Activated CD4-positive, alpha-beta T cell treated with anti-CD3 and anti-CD28 coated beads, Interleukin-2, amount 50 U/mL, for 48 hours (primary cell): ENCODE results near the gene MRPS27.
A peak's percentile ranks its signal among the peaks of the same experiment; 100 is the strongest.

Source experiments
- DNase-seq, 2 experiments: peaks; one replicate each; pipeline ENCODE4 v3.0.0-alpha.2; 2020

Gene MRPS27

DNA sequence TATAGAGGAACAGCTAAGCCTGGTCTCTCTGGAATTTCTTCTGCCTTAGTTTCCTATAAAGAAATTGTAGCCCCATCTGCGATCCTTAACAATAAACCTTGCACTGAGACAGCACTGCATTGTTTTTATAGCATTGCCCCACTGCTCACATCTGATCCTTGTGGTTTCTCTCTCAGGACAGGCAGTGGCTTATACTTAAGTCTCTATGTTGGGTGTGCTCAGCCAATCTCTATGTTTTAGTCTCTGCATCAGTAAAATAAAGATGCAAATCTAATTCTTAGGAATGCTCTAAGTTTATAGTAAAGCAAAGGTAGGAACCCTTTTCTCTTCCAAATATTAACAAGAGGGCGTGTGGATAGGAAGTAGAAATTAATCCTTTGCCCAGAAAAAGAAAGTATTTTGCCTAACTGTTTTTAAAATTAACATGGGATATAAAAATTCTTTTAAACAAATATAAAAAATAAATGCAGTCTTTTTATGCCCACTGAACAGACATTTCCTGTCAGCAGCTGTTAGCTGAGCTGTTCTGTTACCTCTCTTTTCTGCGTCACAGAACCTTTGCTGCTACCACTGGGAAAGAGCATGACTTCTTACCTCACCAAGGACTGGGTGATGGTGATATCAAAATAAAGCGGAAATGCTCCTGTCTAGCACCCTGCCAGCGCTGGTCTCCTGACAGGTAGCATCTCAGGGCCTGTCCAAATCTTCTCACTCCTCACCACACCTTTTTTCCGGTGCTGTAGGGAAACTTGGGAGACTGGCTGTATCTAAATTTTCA lies 29.5 kb downstream of the MRPS27 start:
- no peak for DNase-seq

DNA sequence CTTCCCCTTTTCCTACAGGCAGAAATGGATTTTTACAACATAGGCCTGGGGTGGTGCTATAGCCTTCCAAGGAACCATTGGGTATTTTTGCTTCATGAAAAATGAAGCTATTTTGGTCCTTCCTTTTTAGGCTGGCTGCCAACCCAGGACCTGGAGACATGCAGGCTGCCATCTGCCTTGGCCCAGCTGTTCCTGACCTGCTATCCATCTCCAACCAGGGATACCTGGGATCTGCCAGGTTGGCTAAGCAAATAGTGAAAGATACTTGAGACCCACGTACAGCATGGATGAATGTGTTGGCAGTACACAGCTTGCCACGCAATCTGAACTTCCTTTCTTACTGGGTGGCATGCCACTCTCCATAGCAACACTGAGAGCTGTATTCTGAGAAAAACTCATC lies 31.1 kb downstream of the MRPS27 start:
- no peak for DNase-seq

DNA sequence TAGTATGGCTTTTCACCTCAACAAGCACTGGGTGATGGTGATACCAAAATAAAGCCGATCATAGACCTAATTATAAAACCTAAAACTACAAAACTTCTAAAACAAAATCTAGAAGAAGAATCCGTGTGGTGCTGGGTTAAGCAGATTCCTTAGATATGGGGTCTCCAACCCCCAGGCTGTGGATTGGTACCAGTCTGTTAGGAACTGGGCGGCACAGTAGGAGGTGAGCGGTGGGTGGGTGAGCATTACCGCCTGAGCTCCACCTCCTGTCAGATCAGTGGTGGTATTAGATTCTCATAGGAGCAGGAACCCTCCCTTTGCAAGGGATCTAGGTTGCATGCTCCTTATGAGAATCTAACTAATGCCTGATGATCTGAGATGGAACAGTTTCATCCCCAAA lies 33.2 kb downstream of the MRPS27 start:
- no peak for DNase-seq

DNA sequence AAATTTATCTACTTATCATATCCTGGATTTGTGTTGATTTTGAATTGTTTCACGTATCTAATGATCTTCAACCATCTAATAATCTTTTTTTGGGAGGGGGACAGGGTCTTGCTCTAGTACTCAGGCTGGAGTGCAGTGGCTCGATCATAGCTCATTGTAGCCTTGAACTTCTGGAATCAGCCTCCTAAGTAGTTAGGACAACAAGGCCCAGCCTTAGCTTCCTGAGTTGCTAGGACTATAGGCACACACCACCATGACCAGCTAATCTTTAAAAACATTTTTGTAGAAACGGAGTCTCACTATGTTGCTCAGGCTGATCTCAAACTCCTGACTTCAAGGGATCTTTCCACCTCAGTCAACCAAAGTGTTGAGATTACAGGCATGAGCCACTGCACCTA lies 34.6 kb downstream of the MRPS27 start:
- no peak for DNase-seq

DNA sequence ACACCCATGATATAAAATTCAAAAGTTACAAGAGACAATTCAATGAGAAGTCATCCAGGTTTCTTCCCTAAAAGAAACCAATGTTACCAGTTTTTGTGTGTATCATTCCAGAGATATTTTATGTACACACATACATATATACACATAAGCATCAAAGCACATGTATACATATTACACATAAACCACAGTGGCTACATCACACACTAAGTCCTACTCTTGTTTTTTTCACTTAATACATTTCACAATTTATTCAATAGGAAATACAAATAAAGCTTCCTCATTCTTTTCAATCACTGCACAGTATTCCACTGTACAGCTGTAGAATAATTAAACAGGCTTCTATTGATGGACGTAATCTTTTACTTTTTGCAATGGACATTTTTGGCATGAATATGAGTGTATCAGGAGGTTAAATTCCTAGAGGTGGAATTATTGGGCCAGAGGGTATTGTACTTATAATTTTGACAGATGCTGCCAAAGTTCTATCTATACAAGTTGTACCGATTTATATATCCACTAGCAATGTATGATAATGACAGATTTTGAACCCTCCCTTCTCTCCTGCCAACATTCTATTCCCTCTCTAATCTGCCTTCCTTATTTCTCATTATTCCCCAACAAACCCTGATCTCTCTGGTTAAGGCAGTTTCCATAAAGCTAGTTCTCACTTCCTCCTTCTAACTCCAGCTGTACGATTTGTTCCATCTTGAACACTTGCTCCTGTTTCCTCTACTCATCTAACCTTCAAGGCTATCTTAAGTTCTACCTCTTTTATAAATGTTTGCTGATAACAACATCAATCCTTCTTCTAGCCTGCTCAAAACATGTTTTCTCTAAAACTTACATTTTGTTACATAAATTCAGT lies 35.2 kb downstream of the MRPS27 start:
- no peak for DNase-seq

DNA sequence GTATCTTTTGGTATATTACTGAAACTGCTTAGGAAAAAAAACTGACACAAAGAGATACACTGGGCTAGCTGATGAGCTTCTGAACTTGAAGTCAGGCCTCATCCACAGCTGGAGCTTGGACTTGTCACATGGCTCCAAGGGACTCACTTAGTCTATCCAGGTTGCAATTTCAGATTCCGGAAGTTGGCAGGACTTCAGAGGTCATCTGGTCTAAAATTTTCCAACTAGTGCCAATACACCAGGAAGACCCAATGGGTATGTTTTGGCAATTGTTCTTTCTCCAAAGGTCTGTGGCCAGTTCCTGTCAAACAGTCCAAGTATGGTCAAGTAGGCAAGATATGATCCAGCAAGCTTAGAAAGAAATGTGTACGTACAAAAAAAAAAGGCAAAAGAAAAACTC lies 36.7 kb downstream of the MRPS27 start:
- no peak for DNase-seq

DNA sequence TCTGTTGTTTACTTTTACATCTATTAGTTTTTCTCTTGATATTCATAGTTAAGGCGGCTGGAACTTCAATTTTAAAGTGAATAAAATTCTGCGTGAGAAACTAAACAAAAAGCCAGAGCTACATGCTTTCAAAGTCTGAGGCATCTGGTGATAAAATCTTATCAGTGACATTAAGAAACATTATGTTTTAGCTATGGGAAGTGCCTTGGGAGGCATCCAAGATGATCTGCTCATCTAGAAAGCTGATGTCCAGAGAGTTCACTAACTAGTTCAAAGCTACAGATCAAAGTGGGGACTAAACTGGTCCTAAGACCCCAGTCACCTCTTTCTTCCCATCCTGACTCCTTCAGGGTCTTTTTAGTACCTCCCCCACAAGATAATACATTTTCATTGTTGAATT lies 37.2 kb downstream of the MRPS27 start:
- no peak for DNase-seq

DNA sequence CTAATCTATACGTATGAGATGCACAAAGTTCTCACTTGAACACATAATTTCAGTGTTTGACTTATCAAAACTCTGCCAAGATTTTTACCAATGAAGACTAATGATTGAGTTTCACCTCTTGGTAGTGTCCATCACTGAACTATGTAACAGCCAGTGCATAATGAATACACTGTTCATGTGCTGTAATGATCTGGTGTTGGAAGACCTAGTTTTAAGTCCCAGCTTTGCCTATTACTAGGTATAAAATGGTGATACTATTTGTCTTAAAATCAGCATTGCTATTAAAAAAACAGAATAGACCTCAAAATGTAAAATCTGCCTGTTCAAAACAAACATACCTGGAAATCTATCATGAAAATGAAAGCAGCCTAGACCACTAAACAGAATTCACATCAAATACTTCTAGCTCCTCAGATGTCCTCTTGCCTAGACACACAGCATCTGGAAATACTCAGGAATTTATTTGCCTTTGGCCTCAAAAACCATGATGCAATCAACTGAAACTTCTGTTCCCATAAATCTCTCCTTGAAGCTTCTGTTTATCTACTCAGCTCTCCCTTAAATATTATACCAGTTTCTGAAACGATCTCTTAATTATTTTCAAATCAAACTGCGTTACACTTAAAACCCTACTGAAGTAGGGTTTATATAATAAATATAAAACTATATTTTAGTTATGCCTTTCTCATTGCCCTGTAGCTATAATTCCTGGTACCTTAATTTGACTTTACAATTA lies 38.1 kb downstream of the MRPS27 start:
- no peak for DNase-seq

DNA sequence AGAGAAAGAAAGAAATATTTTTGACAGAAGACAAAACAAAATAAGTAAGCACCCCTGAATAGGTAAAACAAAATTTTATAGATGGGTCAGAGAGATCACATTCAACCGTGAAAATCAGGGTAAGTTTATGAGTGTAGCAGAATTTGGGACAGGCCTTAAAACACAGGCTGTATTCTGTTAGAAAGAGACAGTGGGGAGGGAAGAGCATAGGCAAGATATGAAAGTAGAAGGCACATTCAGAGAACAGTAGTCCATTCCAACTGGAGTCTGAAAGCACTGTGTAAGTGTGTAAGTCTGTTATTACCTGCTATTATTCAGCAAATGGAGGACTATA lies 38.6 kb downstream of the MRPS27 start:
- DNase-seq, result no peak

DNA sequence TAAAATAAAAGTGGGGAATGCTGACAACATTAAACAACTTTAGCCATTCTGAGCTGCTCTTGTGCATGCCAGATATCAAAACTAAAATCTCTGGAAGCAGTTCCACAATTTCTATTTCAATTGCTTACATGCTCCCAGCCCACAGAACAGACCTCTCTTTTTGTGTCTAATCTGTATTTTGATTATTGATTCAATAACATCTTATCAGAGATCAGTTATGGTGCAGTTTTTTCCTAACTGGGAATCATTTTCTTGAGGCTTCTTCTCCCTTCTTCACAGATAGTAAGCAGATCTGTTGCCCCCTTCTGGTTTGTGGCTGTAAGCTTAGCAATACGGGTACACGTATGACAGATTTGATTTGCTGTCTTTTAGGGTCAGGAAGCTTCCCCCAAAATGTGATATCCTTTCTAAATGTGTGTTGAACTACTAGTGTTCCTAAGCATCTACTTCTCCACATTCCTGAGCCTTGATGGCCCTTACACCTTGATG lies 39.4 kb downstream of the MRPS27 start:
- no peak for DNase-seq

DNA sequence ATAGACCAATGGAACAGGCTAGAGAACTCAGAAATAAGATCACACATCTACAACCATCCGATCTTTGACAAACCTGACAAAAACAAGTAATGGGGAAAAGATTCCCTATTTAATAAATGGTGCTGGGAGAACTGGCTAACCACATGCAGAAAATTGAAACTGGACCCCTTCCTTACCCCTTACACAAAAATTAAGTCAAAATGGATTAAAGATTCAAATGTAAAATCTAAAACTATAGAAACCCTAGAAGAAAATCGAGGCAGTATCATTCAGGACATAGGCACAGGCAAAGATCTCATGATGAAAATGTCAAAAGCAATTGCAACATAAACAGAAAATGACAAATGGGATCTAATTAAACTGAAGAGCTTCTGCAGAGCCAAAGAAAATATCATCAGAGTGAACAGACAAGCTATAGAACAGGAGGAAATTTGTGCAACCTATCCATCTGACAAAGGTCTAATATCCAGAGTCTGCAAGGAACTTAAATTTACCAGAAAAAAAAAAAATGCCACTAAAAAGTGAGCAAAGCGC lies 43.8 kb downstream of the MRPS27 start:
- DNase-seq, result no peak

DNA sequence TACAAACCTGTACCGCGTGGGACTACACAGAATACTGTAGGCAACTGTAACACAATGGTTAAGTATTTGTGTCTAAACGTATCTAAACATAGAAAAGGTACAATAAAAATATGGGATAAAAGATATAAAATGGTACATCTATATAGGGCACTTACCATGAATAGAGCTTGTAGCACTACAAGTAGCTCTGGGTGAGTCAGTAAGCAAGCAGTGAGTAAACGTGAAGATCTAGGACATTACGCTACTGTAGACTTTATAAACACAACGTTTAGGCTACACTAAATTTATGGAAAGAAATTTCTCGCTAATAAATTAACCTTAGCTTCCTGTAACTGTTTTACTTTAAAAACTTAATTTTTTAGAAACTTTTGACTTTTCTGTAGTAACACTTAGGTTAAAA lies 46.5 kb downstream of the MRPS27 start:
- DNase-seq, result no peak

DNA sequence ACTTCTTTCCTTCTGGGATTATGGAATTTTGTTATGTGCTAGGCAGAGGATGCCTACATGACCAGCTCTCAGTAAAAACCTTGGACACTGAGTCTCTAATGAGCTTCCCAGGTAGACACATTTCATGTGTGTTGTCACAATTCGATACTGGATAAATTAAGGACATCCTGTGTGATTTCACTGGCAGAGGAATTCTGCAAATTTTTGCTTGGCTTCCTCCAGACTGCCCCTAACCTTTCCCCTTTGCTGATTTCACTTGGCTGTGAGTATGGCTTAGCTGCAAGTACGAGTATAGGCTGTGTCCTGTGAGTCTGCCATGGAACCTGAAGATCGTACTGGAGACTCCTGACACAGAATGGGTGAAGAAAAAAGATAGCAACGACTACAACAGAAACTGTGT lies 47.6 kb downstream of the MRPS27 start:
- no peak for DNase-seq

DNA sequence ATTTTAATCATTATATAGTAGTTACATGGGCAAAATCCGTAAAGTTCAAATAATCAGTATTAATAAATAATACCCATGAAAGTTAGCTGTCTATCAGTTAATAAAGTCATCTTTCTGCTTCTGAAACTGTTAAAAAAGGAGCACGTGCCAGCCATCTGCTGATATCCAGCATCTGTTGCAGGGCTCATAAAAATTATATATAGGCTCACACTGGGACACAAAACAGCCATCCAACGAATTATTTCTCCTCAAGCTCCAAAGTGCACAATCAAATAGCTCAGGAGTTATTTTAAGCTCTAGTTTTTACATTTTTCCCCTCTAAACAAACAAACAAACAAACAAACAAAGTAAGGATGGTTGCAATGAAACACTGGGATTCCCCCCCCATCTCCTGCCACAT lies 48.3 kb downstream of the MRPS27 start:
- DNase-seq, result no peak

DNA sequence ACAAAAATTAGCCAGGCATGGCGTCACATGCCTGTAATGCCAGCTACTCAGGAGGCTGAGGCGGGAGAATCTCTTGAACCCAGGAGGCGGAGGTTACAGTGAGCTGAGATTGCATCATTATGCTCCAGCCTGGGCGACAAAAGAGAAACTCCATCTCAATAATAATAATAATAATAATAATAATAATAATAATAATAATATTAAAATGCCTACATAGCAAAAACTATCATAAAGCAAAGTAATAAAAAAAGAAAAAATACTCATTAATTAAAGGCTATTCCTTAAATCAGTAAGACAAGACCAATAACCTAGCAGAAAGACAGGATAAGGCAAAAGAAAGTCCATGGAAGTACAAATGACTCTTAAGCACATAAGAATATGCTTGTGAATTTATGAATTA lies 50.0 kb downstream of the MRPS27 start:
- no peak for DNase-seq

DNA sequence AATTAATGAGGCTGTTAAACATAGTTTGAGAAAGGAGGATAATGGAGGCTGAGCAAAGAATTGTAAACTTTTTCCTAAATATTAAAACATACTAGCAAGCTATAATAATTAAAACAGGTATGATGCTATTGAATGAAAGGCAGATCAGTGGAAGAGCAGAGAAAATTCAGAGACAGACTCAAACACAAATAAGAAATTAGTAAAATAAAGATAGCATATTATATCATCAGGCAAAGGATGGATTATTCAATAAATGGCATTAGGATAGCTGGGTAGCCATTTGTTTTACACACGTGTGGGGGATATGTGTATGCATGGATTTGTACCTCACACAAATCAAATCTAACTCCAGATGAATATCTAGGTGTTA lies 50.6 kb downstream of the MRPS27 start:
- no peak for DNase-seq

DNA sequence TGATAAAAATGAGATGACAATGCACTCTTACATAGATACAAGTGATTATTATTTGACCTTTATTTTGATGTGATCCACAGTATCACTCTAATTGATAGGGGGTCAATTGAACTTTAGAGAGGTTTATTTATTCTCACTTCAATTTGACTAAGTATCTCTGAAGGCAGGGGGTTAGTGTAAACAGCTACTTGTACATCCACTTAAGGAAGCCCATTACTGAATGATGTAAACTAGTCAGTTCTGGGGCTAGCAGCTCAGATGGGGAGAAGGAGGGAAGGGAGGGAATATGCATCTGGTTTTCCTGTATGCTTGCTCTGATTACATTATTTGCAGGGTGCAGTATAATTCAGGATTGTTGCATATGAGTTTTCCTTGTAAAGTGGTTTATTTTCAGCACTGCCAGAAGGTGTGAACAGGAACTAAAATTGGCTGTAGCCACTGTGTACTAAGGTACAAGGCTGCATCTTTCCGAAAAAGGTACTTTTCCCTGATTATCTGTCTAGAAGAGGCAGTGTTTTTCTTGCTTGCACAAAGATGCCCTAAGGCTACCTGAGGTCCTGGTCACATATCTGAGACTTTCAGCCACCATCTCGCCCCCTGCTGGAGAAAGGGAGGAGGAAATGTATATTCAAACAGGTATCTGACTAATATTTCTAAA lies 51.2 kb downstream of the MRPS27 start:
- peak; percentile 43 to 54 for DNase-seq

DNA sequence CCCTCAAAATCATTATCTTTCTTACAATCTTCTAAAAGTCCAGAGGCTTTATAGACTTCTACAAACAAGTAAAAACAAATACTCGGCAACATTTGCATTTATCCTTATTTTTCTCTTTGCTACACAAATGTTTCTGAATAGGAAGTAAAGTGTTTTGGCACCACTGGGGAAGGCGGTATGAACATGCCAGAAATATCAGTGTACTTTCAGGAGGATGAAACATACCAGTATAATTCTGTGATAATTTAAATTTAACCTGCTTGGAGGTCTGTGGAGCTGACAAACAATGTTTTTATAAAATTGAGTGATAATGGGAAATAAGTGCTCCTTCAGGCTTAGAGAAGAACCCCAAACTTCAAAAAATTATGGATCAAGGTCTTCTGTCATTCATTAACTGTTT lies 51.8 kb downstream of the MRPS27 start:
- no peak for DNase-seq

DNA sequence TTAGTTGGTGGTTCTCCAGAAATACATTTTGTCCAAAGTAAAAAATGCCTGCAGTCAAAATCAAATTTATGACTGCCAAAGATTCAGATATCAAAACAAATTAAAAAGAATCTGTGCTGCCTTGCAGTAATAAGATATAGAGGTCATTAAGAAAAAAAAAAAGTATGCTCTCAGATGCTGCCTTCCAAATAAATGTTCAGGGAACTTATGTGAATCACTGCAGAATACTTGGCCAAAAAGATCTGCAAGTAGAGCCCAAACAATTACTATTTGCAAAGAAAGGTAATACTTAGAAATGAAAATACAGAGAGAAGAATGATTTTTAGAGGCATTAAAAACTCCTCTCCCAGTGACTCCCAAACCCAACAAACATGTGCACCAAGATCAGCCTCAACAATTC lies 52.4 kb downstream of the MRPS27 start:
- DNase-seq, result no peak

DNA sequence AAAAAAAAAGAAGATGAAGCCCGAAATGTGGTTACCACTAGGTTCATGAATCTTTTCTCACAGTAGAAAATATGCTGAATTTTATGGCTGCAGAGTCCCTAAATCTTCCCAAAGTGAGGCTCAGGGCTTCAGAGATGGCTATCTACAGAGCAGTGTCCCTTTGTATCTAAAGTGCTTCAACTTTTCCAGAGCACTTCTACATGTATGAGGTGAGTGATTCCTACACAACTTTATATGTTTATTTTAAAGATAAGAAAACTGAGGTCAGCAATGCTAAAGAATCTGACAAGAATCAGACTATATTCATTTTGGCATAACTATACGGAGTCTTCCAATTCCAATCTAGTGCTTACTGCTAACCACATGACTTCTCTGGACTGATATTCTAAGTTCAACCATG lies 53.2 kb downstream of the MRPS27 start:
- DNase-seq, result no peak

DNA sequence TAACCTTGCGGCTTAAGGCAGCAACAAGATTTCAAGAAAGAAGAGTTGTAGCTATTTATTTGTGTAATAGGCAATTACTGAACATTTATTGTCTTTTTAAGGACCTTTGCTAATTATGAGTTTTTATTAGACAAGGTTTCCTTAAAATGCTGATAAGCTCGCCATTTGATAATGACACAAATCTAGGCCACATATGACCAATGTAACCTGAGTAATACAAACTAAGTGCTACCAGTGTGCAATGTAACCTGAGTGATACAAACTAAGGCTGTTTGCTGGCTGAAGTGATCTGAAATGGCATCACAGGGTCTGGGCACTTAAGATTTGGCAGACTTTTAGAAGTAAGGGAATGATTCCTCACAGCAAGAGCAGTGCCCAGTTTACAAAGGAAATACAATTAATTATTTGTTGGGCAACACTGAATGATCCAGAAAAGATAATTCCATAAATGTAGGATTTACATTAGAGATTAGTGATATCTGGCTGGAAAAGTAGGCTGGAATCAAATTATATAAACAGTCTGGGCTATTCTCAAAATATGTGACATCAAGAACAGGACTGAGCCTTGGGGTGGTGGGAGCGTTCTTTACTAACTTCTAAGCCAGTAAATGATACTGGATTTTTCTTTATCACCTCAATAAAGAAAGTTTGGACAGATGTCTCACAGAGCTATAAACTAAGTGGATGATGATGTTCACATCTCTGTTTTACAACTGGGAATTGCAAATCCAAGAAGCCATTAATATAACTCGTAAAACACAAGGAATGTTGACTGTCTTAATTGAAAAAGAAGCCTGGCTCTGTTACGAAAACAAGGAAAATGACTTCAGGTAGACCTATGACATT lies 54.8 kb downstream of the MRPS27 start:
- no peak for DNase-seq

DNA sequence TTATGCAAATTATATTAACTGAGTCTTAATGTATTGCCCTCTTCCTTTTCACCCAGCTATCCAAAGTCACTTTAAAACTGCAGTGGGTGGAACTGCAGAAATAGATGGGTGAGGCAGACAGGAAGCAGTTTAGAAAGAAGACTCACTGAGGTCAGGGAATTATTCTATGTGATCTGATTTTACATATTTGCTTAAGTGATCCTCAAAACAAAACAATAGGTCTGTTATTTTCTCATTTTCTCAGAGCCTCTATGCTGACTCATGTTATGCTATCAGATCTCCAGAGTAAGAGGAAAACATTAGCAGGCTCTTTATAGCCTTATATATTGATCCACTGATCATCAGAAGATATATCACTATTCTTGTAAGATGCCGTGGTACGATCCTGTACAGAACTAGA lies 63.5 kb downstream of the MRPS27 start:
- DNase-seq, result no peak
